Measurements from ENCODE around the gene RELL2.

RELL2 gene

GRCh38 chr5:141649056-141649688 is 12.4 kb downstream of the RELL2 start:
- DNase-seq (ENCODE audit: low read depth), result no peak

GRCh38 chr5:141649972-141650371 is 13.2 kb downstream of the RELL2 start:
- DNase-seq (ENCODE audit: low read depth), result no peak

GRCh38 chr5:141650851-141651727 is 14.3 kb downstream of the RELL2 start, which contains the start of gene FCHSD1:
Gene FCHSD1 (minus strand): TSS chr5:141651418. CDS start chr5:141651368, 50 bp downstream.
- peak; percentile 69 for DNase-seq (ENCODE audit: low read depth)

GRCh38 chr5:141651728-141652105 is 14.9 kb downstream of the RELL2 start:
- DNase-seq (ENCODE audit: low read depth), result no peak

GRCh38 chr5:141654298-141654697 is 17.5 kb downstream of the RELL2 start:
- no peak for DNase-seq (ENCODE audit: low read depth)

GRCh38 chr5:141655020-141655419 is 18.2 kb downstream of the RELL2 start:
- DNase-seq (ENCODE audit: low read depth), result no peak

GRCh38 chr5:141656396-141656795 is 19.6 kb downstream of the RELL2 start:
- DNase-seq (ENCODE audit: low read depth), result no peak

- no peak for DNase-seq (ENCODE audit: low read depth)
These were observed 20.6 kb downstream of the RELL2 start for GRCh38 chr5:141657404-141657803.

- no peak for DNase-seq (ENCODE audit: low read depth)
These were observed 21.2 kb downstream of the RELL2 start for GRCh38 chr5:141657937-141658545.

- no peak for DNase-seq (ENCODE audit: low read depth)
These were observed 25.2 kb downstream of the RELL2 start for GRCh38 chr5:141662028-141662427.

GRCh38 chr5:141663506-141663905 is 26.7 kb downstream of the RELL2 start:
- DNase-seq (ENCODE audit: low read depth), result no peak

- peak; percentile 50 for DNase-seq (ENCODE audit: low read depth)
These were observed 28.1 kb downstream of the RELL2 start for GRCh38 chr5:141664733-141665461.

- no peak for DNase-seq (ENCODE audit: low read depth)
These were observed 29.5 kb downstream of the RELL2 start for GRCh38 chr5:141665995-141666940.

- no peak for DNase-seq (ENCODE audit: low read depth)
These were observed 31.9 kb downstream of the RELL2 start for GRCh38 chr5:141668601-141669265.

GRCh38 chr5:141669520-141669919 is 32.7 kb downstream of the RELL2 start:
- no peak for DNase-seq (ENCODE audit: low read depth)

- no peak for DNase-seq (ENCODE audit: low read depth)
These were observed 35.5 kb downstream of the RELL2 start for GRCh38 chr5:141672071-141672840.

GRCh38 chr5:141672841-141673813 is 36.3 kb downstream of the RELL2 start:
- DNase-seq (ENCODE audit: low read depth), result no peak

GRCh38 chr5:141674747-141675146 is 38.0 kb downstream of the RELL2 start:
- no peak for DNase-seq (ENCODE audit: low read depth)

Measured in T follicular helper cell (primary cell).